Inferior parietal cortex (tissue), 1 donor: ENCODE results near the gene CHRNE.
A peak's percentile ranks its signal among the peaks of the same experiment; 100 is the strongest.
"Not testable (repeated sequence)": the region's sequence is repeated elsewhere in the genome, so short reads cannot be mapped to it uniquely, and the experiment has no call there.

Experiments
- DNase-seq: peaks from one replicate; pipeline ENCODE4 v3.0.0-alpha.2; 2016; ENCODE audit errors: extremely low spot score

The CHRNE gene

GRCh38 chr17:4939796-4940554, 37.1 kb upstream of the CHRNE start, which contains the start of the genes RNF167 and SLC25A11:
TSS of gene RNF167 (plus strand) at chr17:4940268. CDS start at chr17:4940910, 642 bp downstream.
TSS of gene SLC25A11 (minus strand) at chr17:4940046. CDS start at chr17:4939910, 136 bp downstream.
- peak; percentile 99 for DNase-seq

DNA sequence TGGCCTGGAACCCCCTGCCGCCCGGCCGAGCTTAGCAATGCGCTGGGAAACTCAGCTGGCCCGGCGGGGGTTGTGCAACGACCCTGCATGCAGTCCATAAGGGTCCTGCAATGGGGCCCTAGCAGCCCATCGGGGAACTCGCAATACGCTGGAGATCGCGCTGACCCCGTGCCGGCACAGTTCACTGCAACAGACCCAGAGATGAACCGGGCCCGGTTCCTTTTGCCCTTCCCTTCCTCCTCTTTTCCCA, 36.6 kb upstream of the CHRNE start:
- DNase-seq: no peak

DNA sequence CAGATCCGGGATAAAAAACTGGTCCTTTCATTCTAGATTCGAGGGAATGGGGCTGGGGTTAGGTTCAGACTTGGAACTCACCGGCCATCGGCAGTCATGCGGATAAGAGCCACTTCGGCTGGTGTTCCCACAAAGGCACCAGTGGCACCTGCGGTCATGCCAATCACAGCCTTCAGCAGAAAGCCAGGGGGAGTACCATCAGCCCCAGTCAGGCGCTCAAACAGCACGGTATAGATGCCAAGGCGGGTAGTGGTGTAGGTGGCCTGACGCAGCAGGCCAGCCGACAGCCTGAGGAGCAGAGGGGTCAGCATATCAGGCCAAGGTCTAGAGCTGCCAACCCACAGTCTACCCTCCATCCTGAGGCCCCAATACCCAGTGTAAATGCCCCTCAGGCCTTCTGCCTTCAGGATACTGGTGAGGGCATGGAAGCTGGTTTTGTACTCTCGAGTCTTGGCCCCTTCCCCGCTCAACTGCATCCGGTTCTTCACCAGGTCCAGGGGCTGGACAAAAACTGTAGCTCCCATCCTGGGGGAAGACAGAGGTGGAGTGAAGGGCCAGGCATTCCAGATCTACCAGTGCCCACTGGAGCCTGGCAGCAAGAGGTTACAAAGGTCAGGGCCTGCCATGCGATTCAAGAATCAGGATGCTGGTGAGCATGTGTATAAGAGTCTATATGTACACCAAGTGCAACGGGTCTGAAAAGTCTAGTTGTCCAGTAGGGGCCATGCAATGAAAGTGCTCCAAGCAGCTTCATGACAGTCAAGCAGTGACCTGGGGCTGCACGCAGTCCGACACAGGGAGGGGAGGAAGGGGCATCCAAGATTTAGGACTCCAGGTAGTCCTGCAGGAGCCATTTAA, 36.0 kb upstream of the CHRNE start:
- DNase-seq: no peak

GRCh38 chr17:4938069-4938491, 35.2 kb upstream of the CHRNE start:
- DNase-seq: no peak

GRCh38 chr17:4937553-4937952, 34.7 kb upstream of the CHRNE start:
- no peak for DNase-seq

- no peak for DNase-seq
These were observed 33.5 kb upstream of the CHRNE start for GRCh38 chr17:4936436-4936835.

- DNase-seq: no peak
These were observed 32.8 kb upstream of the CHRNE start for GRCh38 chr17:4935650-4936049.

DNA sequence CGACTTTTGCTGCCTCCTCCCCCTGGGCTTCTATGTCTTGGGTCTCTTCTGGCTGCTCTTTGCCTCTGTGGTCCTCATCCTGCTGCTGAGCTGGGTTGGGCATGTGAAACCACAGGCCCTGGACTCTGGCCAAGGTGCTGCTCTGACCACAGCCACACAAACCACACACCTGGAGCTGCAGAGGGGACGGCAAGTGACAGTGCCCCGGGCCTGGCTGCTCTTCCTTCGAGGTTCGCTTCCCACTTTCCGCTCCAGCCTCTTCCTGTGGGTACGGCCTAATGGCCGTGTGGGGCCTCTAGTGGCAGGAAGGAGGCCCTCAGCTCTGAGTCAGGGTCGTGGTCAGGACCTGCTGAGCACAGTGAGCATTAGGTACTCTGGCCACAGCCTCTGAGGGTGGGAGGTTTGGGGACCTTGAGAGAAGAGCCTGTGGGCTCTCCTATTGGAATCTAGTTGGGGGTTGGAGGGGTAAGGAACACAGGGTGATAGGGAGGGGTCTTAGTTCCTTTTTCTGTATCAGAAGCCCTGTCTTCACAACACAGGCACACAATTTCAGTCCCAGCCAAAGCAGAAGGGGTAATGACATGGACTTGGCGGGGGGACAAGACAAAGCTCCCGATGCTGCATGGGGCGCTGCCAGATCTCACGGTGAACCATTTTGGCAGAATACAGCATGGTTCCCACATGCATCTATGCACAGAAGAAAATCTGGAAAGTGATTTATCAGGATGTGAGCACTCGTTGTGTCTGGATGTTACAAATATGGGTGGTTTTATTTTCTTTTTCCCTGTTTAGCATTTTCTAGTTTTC, 31.5 kb upstream of the CHRNE start:
- DNase-seq: no peak

DNA sequence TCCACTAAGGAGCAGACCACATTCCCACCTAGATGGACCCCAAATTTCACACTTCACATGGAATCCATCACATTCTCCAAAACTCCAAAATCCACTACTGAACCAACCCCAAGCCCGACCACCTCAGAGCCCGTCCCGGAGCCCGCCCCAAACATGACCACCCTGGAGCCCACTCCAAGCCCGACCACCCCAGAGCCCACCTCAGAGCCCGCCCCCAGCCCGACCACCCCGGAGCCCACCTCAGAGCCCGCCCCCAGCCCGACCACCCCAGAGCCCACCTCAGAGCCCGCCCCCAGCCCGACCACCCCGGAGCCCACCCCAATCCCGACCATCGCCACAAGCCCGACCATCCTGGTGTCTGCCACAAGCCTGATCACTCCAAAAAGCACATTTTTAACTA, 30.7 kb upstream of the CHRNE start:
- DNase-seq: no peak

- DNase-seq: no peak
These were observed 29.9 kb upstream of the CHRNE start for GRCh38 chr17:4932756-4933155.

DNA sequence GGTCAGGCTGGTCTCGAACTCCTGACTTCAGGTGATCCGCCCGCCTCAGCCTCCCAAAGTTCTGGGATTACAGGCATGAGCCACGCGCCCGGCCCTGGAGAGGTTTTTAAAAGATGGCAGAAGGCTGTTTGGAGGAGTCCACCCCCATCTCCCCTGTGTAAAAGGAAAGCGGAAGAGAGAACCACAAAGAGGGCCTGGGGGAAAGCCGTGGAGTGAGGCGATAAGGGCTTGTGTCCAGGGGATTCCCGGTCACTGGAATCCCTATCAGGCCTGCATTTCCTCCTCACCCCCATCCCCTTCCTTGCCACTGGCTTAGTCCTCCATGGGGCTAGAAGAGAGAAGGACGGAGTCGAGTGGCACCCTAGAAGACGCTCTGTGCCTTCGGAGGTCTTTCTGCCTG, 29.1 kb upstream of the CHRNE start, which contains the start of gene GP1BA:
TSS of gene GP1BA (plus strand) at position 315 of the 400 bp plus-strand sequence. CDS start 328 bp downstream, outside the sequence.
- no peak for DNase-seq

- no peak for DNase-seq
These were observed 26.0 kb upstream of the CHRNE start for GRCh38 chr17:4928881-4929280.

- not testable (repeated sequence) for DNase-seq
These were observed 23.9 kb upstream of the CHRNE start for GRCh38 chr17:4926577-4927335.

- no peak for DNase-seq
These were observed 18.4 kb upstream of the CHRNE start for GRCh38 chr17:4921320-4921719.

DNA sequence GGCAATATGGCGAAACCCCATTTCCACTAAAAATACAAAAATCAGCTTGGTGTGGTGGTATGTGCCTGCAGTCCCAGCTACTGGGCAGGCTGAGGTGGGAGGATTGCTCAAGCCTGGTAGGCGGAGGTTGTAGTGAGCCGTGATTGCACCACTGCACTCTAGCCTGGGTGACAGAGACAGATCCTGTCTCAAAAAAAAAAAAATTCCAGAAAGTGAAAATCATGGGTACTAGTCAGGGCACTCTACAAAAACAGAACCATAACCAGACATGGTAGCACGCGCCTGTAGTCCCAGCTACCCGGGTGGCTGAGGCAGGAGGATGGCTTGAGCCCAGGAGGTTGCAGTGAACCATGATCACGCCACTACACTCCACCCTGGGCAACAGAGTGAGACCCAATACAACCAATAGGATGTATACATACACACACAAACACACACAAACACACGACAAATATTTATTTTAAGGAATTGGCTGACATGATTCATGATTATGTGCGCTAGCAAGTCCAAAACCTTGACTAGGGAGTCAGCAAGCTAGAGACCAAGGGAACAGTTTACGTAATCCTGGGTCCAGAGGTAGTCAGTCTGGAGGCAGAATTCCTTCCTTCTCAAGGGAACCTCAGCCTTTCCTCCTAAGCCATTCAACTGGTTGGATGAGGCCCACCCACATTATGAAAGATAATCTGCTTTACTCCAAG, 17.6 kb upstream of the CHRNE start:
- DNase-seq: no peak

- no peak for DNase-seq
These were observed 16.7 kb upstream of the CHRNE start for GRCh38 chr17:4919511-4920047.

DNA sequence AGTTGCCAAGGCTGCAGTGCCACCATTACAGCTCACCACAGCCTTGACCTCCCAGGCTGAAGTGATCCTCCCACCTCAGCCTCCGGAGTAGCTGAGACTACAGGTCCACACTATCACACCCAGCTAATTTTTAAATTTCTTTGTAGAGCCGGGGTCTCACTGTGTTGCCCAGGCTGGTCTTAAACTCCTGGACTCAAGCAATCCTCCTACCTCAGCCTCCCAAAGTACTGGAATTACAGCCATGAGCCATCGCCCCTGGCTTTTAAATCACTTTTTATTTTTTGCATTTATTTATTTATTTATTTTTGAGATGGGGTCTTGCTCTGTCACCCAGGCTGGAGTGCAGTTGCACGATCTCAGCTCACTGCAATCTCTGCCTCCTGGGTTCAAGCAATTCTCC, 11.7 kb upstream of the CHRNE start:
- DNase-seq: not testable (repeated sequence)

DNA sequence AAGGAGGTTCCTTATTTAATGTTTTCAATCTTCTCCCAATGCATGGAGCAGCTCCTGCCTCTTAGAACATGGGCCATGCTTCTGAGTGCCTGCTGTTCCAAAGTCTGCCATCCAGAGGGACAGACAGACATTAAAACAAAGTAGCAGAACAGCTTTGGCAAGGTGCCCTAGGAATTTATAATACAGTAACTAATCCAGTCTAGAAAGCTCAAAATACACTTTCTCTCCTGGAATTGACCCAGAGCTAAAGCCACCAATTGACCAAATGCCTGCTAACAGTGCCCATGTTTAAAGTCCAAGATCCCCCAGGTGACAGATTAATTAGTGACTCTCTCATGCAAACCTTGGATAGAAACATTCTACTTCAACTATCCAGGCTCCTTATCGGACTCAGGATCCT, 11.1 kb upstream of the CHRNE start:
- DNase-seq: no peak

- DNase-seq: peak; percentile 72
These were observed 6.0 kb upstream of the CHRNE start for GRCh38 chr17:4908711-4909496.

DNA sequence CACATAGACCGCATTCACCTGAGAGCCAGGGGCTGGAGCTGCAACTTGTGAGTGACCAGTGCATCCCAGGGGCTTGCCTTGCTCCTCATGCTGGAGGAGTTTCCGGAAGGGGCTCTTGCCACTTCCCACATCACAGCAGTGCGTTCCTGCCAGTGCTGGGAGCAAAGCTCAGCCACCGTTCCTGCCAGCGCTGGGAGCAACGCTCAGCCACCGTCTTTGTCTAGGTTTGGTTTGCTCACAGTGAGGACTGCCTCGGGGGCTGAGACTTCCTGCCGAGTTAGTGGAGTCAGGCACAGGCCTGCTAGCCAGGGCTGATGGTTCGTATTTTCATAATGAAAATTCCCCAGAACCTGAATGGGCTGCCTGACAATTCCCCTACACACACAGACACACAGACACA, 5.4 kb upstream of the CHRNE start:
- no peak for DNase-seq
